ENCODE measurements around the gene GARNL3. TPM values are rescaled to one million over a fixed set of nuclear protein-coding genes. Genes with fewer than 3 reads are reported as not detected.

GARNL3 gene
- total and polyA plus RNA-seq, 11 donors, result 7.1 to 60.4 (median 20.3) TPM

DNA sequence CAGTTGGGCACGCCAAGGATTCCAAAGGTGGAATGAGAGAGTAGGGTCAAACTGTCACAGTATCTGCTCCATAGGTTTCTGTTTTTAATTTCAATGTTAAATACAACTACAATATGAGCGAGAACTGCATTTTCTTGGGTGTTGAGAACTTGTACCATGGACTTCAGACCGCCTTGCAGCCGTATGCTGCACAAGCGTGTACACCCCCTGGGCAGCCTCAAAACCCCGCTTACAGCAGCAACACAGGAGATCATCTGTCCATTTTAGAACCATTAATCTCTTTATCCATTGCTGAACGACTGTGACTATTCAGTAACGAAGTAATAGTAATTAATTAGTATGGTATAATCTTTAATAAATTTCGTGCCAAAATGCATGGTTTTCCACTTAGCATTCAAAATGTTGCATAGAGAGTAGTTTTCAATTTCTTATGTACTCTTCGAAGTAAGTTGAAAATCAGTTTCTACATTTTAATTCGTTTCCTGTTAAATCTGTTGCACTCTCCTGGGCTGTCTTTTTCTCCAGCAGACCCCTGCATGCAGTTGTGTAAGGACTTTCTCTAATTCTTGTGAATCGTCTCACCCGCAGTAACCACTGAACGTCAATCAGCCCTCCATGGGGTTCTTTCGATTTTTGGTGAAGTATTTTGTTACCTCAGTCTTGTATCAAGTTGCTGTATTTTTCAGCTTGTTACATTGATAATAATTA is 42.0 kb upstream of the GARNL3 start:
- TF ChIP-seq, protein P1, sequence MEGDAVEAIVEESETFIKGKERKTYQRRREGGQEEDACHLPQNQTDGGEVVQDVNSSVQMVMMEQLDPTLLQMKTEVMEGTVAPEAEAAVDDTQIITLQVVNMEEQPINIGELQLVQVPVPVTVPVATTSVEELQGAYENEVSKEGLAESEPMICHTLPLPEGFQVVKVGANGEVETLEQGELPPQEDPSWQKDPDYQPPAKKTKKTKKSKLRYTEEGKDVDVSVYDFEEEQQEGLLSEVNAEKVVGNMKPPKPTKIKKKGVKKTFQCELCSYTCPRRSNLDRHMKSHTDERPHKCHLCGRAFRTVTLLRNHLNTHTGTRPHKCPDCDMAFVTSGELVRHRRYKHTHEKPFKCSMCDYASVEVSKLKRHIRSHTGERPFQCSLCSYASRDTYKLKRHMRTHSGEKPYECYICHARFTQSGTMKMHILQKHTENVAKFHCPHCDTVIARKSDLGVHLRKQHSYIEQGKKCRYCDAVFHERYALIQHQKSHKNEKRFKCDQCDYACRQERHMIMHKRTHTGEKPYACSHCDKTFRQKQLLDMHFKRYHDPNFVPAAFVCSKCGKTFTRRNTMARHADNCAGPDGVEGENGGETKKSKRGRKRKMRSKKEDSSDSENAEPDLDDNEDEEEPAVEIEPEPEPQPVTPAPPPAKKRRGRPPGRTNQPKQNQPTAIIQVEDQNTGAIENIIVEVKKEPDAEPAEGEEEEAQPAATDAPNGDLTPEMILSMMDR (IDR thresholded peaks at IDR 0.05), result no peak
- no peak for TF ChIP-seq POLR2A (IDR thresholded peaks at IDR 0.05)
- Histone ChIP-seq H3K36me3 (peaks cover 0 to 4% (median 0%) of the 10 kb centered on the region in 9 donors), H3K4me1 (peaks cover 0 to 25% (median 9%) of the 10 kb centered on the region in 12 donors), H3K4me3 (no peak overlapping the region), H3K9me3 (no peaks in the 10 kb centered on the region), H3K27me3 (no peaks in the 10 kb centered on the region), H3K27ac (no peak overlapping the region)
- WGBS, 4 donors, result 82 to 91% (median 89%) methylated on average over 15 of the region's 15 CpGs
- DNase-seq (no peak), ATAC-seq (no peak)
- intact Hi-C loops (cut with DNase I), result loop anchor here in 6 of 10 donors (5.0 to 10.0 kb wide), 5 partner anchors 92 to 232 kb away; partner anchors contain the start of genes SLC2A8 (in 4 of the 6), LRSAM1 (in 1 of the 6) and RPL12 (in 1 of the 6)

DNA sequence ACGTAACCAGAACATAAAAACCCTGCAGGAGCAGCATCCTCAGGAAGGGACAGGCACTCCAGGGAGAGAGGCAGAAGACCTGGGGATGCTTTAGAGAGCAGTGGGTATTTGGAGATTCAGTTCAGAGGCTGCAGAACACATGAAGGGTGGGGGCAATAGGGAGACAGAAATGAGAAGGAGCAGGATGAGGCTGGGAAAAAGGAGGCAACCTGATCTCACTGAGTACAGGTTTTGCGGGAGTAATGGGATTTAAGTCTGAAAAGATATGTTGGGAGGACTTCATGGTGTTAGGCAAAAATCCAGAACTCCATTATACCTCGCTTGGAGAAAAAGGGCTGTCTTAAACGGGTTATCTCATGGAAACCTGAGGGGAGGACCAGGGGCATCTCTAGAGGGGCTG is 41.3 kb upstream of the GARNL3 start:
- H3K27ac ChIP-seq, result no peak overlapping the region

DNA sequence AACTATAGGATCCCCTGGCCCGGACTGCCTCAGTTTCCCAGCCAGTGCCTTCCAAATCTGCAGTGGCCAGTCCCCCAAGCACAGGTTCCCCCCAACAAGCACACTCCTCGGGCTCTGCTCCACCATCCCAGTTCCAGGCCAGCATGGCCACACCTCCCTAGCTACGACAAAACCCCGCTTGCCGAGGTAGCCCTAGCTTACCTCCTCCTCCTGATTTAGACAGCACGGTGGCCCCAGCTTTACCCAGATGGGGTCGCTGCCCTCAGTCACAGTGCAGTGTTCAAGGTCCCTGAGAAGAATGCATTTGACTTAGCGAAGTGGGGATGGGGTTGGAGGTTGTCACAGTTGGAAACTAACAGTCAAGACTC is 40.8 kb upstream of the GARNL3 start:
- DNase-seq (no peak), ATAC-seq (peak in 2 of 4 donors; percentile 0)
- intact Hi-C loops (cut with DNase I), result loop anchor here in 7 of 10 donors (2.0 to 10.0 kb wide), 7 partner anchors 91 to 231 kb away; partner anchors contain the start of genes SLC2A8 (in 5 of the 7), LRSAM1 (in 1 of the 7) and RPL12 (in 1 of the 7)

More for the DNA sequence above, 41.3 kb upstream of the GARNL3 start:
- Histone ChIP-seq H3K27me3 (no peaks in the 10 kb centered on the region), H3K4me3 (no peak overlapping the region), H3K36me3 (peaks cover 0 to 4% (median 0%) of the 10 kb centered on the region in 9 donors), H3K4me1 (peaks cover 0 to 25% (median 9%) of the 10 kb centered on the region in 12 donors), H3K9me3 (no peaks in the 10 kb centered on the region)
- intact Hi-C loops (cut with DNase I), result loop anchor here in 6 of 10 donors (5.0 to 10.0 kb wide), 5 partner anchors 92 to 232 kb away; partner anchors contain the start of genes SLC2A8 (in 4 of the 6), LRSAM1 (in 1 of the 6) and RPL12 (in 1 of the 6)
- ATAC-seq (no peak), DNase-seq (no peak)
- 51 to 57% (median 54%) methylated on average over 4 of the region's 4 CpGs for WGBS, 4 donors
- TF ChIP-seq, protein P1 (IDR thresholded peaks at IDR 0.05), result no peak
- no peak for TF ChIP-seq POLR2A (IDR thresholded peaks at IDR 0.05)

More for the DNA sequence above, 40.8 kb upstream of the GARNL3 start:
- H3K36me3 ChIP-seq, result peaks cover 0 to 4% (median 0%) of the 10 kb centered on the region in 9 donors
- H3K27ac ChIP-seq, result peak overlapping the region in 7 of 12 donors; percentile 76 to 87 (median 82)
- no peaks in the 10 kb centered on the region for H3K27me3 ChIP-seq
- TF ChIP-seq, protein P1 (IDR thresholded peaks at IDR 0.05), result no peak
- TF ChIP-seq POLR2A (IDR thresholded peaks at IDR 0.05), result no peak
- H3K9me3 ChIP-seq, result no peaks in the 10 kb centered on the region
- WGBS, 4 donors, result 17 to 39% (median 23%) methylated on average over 2 to 8 of the region's 8 CpGs
- peak overlapping the region; percentile 38 to 96 (median 62) for H3K4me3 ChIP-seq
- peaks cover 0 to 25% (median 9%) of the 10 kb centered on the region in 12 donors for H3K4me1 ChIP-seq

All from heart left ventricle (tissue), 16 donors.